B cell (primary cell): Measurements from ENCODE around the gene RGR.

ENCODE experiments used
- CTCF ChIP-seq: fragments of 200-600 bp; IDR thresholded peaks from one replicate; pipeline ENCODE4 v1.8.0; 2022; ENCODE audit warnings: antibody characterized with exemption, mild to moderate bottlenecking
- EZH2 ChIP-seq: IDR thresholded peaks from 2 replicates; pipeline ENCODE4 v1.6.1; 2012; ENCODE audit warnings: borderline replicate concordance, low read depth, mild to moderate bottlenecking, moderate library complexity, low read length; ENCODE audit not compliant: insufficient read depth, poor library complexity, severe bottlenecking

DNA sequence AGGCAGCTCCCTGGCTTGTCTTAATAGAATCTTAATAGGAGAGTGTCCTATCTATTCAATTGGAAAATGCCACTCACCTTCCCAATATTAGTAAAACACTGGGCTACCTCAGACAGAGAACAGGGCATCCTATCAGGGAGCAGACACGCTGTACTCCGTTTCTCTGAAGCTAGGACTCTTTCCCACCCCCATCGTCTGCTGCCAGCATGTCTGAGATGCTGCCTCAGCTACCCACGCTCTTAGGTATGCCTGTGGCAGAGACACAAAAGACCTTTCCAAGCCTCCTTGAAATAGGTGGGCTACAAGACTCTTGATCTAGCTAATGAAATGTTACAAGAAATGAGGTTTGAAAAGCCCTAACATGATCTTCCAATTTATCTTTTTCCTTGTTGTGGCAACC, 17.0 kb upstream of the RGR start:
- TF ChIP-seq CTCF (no peak), EZH2 (no peak)
